Measurements from ENCODE around the gene VENTX.

GRCh38 chr10:133231244-133231945 is 6.3 kb upstream of the VENTX start:
- no peak for TF ChIP-seq CTCF (conservative IDR thresholded peaks at IDR 0.05; ENCODE audit: low read length)
- TF ChIP-seq EZH2phosphoT487 (IDR thresholded peaks at IDR 0.05; ENCODE audit: borderline replicate concordance): no peak

All from Loucy (cell line).